GM18498 (cell line): ENCODE results near the gene ALDH1A2.

Experiments used
- ATAC-seq: cut with Tn5 transposase; IDR thresholded peaks from one replicate; pipeline ENCODE4 v1.9.1; 2021; ENCODE audit warnings: mild to moderate bottlenecking, moderate library complexity; ENCODE audit not compliant: unreplicated experiment

The ALDH1A2 gene

GRCh38 chr15:57947282-57947681 lies 118.2 kb downstream of the ALDH1A2 start:
- no peak for ATAC-seq

- ATAC-seq: no peak
Measured at GRCh38 chr15:57946491-57947048, 118.9 kb downstream of the ALDH1A2 start.

GRCh38 chr15:57945616-57946015 lies 119.9 kb downstream of the ALDH1A2 start:
- ATAC-seq: no peak

- ATAC-seq: no peak
Measured at GRCh38 chr15:57943754-57944420, 121.6 kb downstream of the ALDH1A2 start.

GRCh38 chr15:57943171-57943570 lies 122.3 kb downstream of the ALDH1A2 start:
- ATAC-seq: no peak

- ATAC-seq: no peak
Measured at GRCh38 chr15:57941816-57942215, 123.7 kb downstream of the ALDH1A2 start.

GRCh38 chr15:57932348-57932747 lies 133.2 kb downstream of the ALDH1A2 start:
- ATAC-seq: no peak

- ATAC-seq: no peak
Measured at GRCh38 chr15:57931570-57931969, 133.9 kb downstream of the ALDH1A2 start.

- no peak for ATAC-seq
Measured at GRCh38 chr15:57927091-57927631, 138.3 kb downstream of the ALDH1A2 start.

GRCh38 chr15:57925650-57926049 lies 139.9 kb downstream of the ALDH1A2 start:
- no peak for ATAC-seq

GRCh38 chr15:57924598-57924997 lies 140.9 kb downstream of the ALDH1A2 start:
- ATAC-seq: no peak

GRCh38 chr15:57923750-57924149 lies 141.8 kb downstream of the ALDH1A2 start:
- no peak for ATAC-seq

- ATAC-seq: no peak
Measured at GRCh38 chr15:57923306-57923705, 142.2 kb downstream of the ALDH1A2 start.

GRCh38 chr15:57922776-57923175 lies 142.7 kb downstream of the ALDH1A2 start:
- no peak for ATAC-seq

GRCh38 chr15:57921371-57921770 lies 144.1 kb downstream of the ALDH1A2 start:
- no peak for ATAC-seq

- ATAC-seq: no peak
Measured at GRCh38 chr15:57920911-57921310, 144.6 kb downstream of the ALDH1A2 start.

GRCh38 chr15:57919754-57920153 lies 145.8 kb downstream of the ALDH1A2 start:
- ATAC-seq: no peak

GRCh38 chr15:57917998-57918397 lies 147.5 kb downstream of the ALDH1A2 start:
- no peak for ATAC-seq

GRCh38 chr15:57916695-57917094 lies 148.8 kb downstream of the ALDH1A2 start:
- no peak for ATAC-seq

- ATAC-seq: no peak
Measured at GRCh38 chr15:57915827-57916531, 149.5 kb downstream of the ALDH1A2 start.

- no peak for ATAC-seq
Measured at GRCh38 chr15:57914350-57915055, 151.0 kb downstream of the ALDH1A2 start.
